Embryonic facial prominence (tissue), 1 donor: ENCODE results near the gene ITSN1.
"Not testable (repeated sequence)": the region's sequence is repeated elsewhere in the genome, so short reads cannot be mapped to it uniquely, and the experiment has no call there.

ENCODE experiments used
- DNase-seq: peaks from one replicate; pipeline ENCODE4 v3.0.0-alpha.2; 2016; ENCODE audit errors: extremely low spot score

ITSN1 gene

DNA sequence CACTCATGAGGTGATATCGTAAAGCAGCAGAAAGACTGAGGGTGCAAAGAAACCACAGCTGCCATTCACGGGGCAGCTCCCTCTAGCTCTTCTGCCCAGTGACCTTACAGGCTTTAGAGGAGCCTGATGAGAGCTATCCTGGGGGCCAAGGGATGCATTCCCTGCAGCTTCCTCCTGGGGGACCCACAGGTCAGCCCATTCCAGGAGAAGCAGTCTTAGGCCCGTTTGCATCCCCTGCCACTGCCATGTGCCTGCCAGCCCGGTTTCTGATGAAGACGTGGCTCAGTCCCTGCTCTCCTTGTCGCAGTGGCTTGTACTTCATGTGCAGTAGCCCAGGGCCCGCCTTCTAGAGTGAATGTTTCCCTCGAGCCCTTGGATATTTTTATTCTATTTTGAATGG, 250.6 kb downstream of the ITSN1 start:
- DNase-seq, result no peak

DNA sequence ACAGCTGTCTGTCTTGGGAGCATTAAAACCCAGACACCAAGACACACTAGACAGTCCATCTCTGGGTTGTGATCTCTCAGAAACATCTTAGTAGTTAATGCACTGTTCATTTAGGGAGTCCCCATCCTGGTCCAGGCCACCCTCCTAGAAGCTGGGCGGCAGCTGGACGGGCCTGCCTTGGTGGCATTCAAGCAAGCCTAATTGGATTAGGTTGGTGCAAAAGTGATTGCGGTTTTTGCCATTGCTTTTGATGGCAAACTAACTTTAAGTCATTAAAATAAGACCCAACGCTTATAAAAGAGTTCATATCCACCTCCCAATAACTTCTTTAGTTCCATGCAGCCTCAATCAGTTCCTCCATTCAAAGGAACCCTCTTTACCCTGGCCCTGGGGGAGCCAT, 251.6 kb downstream of the ITSN1 start:
- DNase-seq, result no peak

DNA sequence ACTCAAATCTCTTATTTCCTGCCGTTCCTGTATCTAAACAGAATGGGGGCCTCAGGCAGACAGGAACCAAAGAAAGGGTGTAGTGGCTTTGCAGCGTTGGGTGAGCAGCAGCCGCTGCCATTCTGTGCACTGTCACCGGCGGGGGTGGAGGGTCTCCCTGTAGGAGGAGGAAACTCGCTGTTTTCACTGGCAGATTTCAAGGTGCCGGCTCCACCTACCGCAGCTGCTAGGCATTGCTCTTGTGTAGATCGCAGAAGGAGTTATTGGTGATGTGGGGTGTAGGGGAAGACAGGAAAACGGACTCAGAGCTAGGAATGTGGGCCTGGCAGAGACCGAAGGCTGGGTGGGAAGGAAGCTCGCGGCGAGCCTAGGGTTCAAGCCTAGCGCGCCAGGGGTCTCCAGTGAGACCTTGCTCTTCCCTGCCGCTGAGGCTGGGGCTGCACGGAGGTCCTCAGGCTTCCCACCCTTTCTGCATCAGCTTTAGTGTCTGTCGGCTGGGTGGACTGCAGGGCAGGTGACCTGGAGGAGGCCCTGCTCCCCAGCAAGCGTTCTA, 252.5 kb downstream of the ITSN1 start:
- peak; percentile 80 for DNase-seq

DNA sequence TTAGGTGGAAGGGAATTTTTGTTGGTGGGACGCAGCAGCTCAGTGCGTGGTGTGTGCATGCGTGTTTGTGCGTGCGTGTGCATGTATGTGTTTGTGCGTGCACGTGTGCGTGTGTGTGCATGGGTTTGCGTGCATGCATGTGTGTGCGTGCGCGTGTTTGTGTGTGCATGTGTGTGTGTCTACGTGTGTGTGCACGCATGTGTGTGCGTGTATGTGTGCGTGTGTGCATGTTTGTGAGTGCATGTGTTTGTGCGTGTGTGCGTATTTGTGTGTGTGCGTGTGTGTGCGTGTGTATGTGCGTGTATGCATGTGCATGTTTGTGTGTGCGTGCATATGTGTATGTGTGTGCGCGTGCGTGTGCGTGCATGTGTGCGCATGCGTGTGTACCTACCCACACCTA, 253.1 kb downstream of the ITSN1 start:
- DNase-seq, result no peak

DNA sequence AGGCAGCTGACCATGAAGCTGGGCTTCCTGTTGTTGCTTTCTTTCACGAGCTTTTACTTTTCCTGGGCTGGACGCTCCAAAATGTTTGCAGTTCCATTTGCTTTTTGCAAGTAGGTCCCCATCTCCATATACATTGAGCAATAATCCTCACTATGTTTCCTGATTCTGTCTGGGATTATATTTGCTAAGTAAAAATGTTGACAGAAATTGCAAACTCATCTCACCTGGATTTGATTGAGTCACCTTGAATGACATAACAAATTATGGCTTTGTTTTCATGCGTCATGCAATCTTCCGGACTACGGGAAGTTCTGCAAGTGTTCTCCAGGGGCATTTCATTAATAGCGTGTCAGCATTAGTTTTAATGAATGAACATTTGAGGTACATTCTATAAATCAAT, 254.4 kb downstream of the ITSN1 start:
- DNase-seq, result no peak

DNA sequence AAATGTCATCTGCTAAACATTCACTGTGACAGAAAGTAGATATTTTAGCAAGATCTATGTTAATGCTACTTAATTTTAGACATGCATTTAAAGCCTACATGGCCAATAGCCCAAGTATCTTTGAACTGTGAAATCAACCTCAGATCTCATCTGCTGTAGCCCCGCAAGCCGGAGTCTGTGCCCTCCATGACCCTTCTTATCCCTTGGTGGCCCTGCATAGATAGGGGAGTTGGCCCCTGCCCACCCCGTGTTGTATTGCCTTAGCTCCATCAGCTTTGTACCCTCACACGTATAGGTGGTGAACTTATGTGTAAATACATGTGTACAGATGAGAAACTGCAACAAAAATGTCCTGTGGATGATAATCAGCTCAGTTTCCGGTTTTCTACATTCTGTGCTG, 254.8 kb downstream of the ITSN1 start:
- DNase-seq, result no peak

DNA sequence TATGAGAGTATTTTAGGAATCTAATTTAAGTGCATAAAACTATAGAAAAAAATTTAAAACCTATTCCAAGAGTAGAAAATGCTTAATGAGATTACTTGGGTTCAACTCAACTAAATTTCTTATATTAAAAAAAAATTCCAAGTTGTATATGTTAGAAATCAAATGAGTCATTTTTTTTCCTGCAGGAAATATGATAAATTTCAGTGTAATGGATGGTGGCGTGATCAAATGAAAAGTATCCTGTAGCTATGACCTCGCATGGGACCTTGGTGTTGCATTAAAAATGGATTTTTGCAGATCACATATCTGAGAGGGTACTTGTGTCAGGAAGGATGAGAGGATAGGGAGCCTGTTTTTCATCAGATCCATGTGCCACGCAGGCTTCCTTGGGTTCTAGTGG, 255.4 kb downstream of the ITSN1 start:
- DNase-seq, result no peak

DNA sequence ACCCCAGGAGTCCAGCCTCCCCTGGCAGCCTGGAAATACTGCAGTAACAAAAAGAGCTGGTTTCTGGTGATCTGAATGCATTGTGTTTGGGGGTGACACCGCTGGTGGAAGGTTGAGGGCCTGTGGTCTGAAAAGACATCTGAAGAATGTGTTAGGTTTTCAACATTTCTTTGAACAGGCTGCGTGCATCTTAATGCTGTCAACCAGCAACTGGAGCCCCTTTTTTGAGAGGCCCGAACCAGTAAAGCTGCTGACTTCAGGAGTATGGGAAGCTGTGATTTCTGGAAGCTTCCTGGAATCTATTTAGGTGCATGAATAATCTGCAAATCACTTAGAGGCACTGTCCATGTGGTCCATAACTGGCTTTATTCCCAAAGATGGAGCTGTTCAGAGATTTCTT, 256.3 kb downstream of the ITSN1 start:
- DNase-seq, result no peak

DNA sequence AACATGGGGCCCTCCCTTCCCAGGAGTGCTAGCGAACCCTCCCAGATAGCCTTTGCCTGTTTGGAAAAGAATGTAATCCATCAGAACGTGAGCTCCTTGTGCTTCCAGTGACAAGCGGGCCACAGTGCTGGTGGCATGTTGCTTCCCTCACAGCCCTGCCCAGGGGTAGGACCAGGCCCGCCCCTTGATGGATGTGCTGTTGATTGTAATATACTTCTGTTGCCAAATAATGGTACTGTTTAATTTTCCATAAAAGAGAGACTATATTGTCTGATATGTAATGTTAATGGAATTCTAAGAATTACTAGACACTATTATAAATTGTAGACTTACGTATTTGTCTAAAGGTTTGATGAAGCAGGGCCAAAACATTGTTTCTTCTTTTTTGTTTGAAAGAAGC, 256.9 kb downstream of the ITSN1 start:
- no peak for DNase-seq

DNA sequence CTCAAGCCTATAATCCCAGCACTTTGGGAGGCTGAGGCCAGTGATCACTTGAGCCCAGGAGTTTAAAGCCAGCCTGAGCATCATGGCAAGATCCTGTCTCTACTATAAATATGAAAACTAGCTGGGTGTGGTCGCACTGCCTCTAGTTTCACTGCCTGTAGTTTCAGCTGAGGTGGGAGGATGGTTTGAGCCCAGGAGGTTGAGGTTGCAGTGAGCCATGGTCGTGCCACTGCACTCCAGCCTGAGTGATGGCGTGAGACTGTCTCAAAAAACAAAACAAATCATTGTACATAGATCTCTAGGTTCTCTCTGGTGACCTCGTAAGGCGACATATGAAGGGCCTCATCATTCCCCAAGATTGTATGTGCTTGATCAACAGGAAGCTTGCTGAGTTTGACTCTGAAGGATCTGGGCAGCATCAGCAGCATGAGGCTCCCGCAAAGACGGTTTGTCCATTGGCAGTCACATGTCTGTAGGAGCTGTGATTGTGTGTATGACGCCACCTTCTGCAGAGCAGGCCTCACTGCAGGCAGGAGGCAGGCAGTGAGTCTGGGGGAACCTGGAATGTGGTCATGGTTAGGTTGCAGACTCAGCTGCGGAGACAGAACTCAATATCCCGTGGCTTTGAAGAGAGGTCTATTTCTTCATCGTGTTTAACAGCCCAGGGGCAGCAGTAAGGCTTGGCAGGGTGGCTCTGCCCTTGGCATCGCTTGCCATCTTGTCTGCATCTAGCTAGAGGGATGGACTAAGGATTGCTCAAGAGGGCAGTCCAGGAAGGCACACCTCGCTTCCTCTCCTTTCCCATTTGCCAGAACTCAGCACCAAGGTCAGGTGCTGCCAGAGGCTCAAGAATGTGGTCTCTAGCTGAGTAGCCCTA, 259.3 kb downstream of the ITSN1 start:
- no peak for DNase-seq

DNA sequence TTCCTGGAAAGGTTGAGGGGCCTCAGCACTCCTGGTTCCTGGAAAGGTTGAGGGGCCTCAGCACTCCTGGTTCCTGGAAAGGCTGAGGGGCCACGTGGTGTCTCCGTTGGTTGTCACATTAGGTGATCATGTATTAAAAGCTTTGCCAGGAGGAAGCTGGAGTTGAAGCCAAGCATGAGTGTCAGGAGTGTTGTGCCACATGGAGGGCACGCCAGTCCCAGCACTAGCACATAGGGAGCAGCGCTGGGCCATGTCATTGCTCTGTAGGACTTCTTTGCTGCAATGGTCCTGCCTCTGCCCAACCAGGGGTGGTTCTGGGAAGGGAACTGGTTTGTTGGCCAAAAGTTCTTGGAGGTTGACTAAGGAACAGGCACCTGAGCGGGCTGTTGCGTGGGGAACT, 260.0 kb downstream of the ITSN1 start:
- DNase-seq, result no peak

DNA sequence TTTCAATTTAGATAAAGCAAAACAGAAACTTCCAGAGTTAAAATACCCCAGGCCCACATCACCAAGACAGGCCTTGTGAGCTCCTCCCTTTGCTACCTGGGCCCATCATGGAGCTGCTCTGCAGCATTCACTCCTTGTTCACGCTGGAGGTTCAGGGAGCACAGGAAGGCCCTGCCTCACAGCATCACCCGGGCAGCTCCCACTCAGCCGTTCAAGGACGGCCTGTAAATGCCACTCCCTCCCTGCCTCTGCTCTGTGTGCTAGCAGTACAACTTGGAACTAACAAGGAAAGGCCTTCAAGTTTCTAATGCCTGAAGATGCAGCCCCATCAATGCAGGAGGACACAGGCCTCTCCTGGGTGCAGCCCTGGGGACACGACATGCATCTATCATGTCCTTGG, 261.7 kb downstream of the ITSN1 start:
- DNase-seq, result no peak

DNA sequence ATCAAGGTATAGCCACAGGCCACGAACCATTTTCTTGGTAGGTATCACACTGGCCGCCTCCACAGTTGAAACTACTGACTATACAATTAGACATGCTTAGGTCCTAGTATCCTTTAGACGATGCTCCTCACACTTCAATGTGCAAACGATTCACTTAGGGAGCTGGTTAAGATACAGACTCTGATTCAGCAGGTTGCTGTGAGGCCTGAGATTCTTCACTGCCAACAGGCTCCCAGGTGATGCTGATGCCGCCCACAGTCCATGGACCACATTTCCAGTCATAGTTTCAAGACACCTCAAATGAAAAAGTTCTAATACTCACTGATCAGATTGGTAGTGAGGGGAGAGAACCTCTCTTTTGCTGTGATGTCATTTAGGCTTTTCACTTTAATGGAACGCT, 266.5 kb downstream of the ITSN1 start:
- DNase-seq, result no peak

DNA sequence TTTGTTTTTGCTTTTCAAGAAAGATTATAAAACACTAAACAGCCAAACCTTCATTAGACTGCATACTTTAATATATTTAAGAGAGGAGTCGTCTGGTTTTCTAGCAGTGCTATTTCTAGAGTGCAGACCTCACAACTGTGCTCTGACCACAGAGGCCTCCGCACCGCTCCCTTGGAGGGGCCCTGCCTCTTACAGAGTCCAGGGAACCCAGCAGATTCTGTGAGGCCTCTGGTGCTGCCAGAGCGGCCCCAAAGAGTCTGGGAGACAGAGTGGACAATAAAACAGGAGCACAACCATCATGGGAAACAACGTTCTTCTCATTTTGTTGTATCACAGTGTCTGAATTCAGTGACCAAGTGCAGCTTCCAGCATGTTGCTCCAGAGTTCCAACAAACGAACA, 267.5 kb downstream of the ITSN1 start:
- no peak for DNase-seq

DNA sequence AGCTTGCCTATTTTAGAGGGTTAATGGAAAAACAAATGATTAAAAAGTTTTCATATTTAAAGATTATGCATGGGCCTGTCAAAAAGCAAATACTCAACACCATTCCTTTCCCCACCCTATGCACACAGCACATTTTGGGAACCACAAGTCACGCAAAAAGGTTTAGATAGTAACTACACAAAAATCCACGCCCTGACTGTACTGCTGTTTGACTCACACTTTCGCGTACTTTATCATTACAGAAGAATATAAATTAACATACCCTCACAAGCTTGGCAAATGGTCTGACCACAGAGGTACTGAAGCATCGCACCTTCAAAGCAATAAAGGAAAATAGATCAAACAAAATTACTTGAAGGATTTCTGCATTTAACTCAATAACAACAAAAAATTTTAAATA, 271.9 kb downstream of the ITSN1 start:
- no peak for DNase-seq

DNA sequence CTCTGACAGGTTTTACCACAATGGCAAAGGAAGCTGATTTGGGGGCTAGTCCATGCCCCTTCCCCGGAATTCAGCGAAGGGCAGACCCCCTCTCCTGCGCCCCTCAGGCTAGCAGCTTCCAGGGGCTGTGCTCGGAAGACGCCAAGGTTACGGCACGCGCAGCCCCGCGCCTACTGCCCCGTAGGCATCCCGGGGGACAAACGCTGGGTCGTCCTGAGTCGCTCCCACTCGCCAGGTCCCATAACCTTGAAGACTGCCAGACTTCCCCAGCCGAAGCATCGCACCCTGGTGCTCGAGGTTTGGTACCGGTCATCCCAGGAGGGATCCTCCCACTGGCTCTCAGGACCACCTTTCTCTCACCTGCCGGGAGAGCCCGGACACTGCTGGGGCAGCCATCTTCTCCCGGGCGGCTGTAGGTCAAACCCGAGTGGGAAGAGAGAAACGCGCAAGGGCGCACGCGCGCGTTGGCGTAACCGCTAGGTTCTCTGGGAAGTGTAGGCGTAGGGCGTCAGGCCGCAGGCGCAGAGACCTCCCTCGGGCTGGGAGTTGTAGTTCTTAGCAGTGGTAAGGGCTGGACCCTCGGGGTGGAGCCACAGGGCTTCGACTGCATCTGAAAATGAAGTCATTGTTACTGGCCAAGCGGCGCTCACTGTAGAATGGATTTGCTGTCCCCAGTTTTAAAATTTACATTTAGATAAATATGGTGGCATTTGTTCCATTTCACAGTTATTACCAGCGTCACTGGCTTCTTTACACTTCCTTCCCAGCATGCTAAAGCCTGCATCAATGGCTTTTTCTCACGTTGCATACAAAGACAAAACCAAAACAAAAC, 273.3 kb downstream of the ITSN1 start, which contains the start of gene ATP5PO:
Gene ATP5PO, minus strand, starts transcription at position 437 of the 832 bp plus-strand sequence. Its CDS starts 41 bp downstream, at position 396.
- DNase-seq, result peak; percentile 96

DNA sequence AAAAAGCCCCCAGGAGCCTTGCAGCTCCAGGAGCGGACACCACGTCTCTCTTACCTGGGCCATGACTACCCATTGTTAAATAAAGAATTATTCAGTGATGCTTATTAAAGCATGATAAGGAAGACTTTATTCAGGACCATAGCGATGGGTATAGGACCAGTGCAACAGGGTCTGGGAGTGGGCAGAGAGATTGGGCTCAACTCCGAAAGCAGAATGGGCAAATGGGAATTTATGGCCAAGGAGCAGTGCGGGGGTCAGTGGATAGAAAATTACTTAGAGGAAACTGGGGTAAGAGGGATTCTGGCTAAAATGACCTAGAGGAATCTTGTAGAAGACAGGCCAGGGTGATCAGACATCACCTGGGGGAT, 273.9 kb downstream of the ITSN1 start:
- DNase-seq, result no peak

DNA sequence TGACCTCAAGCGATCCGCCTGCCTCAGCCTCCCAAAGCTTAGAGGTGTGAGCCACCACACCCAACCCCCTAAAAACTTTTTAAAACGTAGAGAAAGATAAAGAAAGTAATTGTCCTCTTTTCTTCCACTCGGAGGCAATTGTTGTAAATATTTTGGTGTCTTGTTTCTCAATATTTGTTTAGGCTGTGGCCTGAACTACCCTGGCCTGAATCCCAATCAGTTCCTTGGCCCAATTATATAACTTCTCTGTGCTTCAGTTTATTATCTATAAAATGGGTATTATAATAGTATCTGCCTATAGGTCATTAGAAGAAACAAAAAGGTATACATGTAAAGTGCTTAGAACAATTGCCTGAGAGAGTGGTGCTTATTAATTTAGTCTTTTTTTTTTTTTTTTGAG, 275.1 kb downstream of the ITSN1 start:
- no peak for DNase-seq

DNA sequence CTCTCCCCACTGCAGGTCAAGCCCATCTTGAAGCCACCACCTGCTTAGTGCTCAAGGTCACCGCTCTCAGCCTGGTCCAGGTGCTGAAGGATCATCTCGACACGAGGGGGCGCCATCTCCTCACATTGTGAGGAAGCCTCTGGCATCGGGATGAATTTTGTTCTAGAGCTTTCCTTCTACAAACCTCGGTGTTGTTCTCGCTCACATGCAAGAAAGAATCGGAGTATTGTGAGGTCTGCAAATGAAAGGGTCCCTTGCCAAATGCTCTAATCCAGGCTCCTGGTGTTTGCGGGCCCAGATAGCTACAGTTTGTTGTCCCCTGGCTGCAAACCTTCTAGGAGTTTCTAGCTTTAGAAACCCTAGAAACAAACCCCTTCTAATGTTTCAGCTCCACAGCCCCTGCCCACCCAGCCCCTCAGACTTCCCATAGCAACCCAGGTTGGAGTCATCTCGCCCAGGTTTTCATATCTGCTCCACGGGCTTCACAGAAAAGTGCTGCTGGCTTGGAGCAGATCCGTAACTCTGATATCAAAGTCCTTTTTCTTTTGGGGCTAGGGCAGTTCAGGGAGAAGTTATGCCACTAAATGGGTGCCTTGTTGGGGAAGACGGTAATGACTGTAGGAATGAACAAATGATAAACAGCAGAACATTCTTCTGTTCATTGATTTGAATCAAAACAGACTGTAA, 281.9 kb downstream of the ITSN1 start:
- DNase-seq, result peak; percentile 77

DNA sequence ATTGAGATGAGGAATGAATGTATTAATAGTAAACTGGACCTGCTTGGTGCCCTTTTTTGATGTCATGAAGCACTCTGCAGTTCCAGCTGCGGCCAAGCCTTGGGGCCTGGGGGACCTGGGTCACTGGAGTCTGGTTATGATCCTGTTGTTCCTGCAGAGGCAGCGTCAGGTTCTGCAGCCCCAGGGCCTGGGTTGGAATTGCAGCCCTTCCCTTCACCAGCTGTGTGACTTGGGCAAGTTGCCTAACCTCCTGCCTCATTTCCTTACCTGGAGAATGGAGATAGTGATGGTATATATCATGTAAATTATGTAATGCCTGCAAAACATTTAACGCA, 282.4 kb downstream of the ITSN1 start:
- no peak for DNase-seq

DNA sequence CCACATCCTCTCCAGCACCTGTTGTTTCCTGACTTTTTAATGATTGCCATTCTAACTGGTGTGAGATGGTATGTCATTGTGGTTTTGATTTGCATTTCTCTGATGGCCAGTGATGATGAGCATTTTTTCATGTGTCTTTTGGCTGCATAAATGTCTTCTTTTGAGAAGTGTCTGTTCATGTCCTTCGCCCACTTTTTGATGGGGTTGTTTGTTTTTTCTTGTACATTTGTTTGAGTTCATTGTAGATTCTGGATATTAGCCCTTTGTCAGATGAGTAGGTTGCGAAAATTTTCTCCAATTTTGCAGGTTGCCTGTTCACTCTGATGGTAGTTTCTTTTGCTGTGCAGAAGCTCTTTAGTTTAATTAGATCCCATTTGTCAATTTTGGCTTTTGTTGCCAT, 283.9 kb downstream of the ITSN1 start:
- DNase-seq, result not testable (repeated sequence)
